Activated CD8-positive, alpha-beta memory T cell treated with anti-CD3 and anti-CD28 coated beads for 1 hour (primary cell): ENCODE data around the gene SYNJ2BP.

Experiments
- DNase-seq, 2 donors: peaks; one replicate each; pipeline ENCODE4 v3.0.0-alpha.2; 2020; ENCODE audit warnings: low read depth in 1 of 2; ENCODE audit errors: extremely low read depth in 1 of 2

The SYNJ2BP gene

DNA sequence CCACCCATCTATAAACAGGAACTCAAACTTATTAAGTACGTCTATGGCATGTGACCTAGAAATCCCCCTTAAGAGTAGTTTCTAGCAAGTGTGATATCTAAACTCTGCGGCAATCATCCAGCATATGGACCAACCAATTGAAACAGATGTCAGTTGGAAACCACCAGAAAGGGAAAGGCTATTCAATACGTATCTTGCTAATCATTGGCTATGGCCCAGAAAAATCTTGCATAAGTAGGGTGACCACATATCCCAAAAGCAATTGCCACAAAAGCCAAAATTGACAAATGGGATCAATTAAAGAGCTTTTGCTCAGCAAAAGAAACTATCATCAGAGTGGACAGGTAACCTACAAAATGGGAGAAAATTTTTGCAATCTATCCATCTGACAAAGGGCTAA, 24.2 kb downstream of the SYNJ2BP start:
- no peak for DNase-seq

DNA sequence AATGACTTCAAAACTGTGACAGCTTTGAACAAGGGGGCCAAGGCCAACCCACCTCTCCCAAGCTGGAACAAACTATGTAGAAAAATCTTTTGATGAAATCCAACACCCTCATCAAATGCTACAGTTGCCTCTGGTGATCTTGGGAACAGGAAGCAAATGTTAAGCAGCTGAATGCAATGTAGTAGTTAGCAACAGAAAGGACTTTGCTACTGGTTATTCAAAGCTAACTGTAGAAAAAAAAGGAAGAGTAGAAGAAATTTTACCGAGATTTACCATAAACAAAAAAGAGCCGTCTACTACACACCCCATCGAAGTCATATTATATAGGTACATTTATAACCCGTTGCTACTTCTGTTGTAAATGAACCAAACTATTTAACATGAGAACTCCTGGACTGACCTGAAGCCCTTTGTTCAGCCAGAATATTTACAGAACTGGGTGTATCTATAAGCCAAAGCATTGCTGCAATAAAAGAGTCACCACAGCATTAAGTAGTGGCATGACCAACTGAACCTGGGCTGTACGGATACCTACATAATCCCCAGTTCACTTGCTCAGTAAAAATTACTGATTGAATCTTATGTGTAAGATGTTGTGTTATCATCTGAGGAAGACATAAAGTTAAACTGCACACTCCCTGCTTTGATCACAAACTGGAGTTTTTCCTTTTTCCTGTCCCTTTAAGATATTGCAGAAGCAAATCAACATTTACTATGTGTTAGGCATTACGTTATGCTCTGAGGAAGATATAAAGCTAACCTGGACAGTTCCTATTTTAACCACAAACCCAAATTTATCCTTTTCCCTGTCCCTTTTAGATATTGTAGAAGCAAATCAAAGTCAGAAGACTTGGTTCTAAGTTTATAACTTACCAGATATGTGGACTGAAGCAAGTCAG, 25.1 kb downstream of the SYNJ2BP start:
- DNase-seq: no peak

DNA sequence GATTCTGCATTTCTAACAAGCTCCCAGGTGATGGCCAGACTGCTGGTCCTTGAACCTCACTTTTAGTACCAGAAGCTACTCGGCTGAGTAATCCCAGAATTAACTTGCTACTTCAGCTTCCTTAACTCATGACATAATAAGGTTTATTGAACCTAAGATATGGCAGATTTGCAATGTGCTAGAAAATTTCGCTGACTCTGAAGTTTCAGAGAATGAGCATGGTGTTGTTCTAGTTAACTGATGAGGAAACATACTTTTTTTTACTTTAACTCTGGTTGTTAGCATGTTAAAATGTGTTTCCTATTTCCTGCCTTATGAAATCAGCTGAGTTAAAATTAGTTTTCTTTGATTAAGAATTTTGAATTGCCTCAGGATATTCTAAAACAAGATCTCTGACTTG, 34.4 kb downstream of the SYNJ2BP start:
- no peak for DNase-seq

- DNase-seq: no peak
Observed at GRCh38 chr14:70380824-70381223, 36.1 kb downstream of the SYNJ2BP start.

DNA sequence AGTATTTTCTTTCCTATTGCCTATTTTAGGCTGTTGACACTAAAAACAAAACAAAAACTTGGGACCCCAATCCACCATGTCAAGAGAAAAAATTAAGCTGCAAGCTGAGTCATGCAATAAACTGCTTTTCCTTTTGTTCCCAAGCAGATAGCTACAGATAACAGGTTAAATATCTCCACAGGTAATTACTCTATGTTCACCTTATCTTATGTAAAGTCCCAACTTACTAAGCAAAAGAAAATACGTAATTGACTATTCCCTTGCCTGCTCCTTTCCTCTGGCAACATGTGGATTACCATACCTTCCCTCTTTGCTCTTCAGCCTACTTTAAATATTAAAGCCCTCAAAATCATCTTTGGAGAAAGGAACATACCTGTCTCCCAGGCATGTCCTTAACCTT, 38.2 kb downstream of the SYNJ2BP start:
- DNase-seq: no peak
